DMS153 treated with DMSO at 0.1 percent for 48 hours (cell line): ENCODE results near the gene COL18A1.

Experiments used
- DNase-seq: peaks from one replicate; lab custom pipeline; 2025; ENCODE audit not compliant: unreplicated experiment; lab: John Stamatoyannopoulos, UW

COL18A1 gene

GRCh38 chr21:45504516-45505415, 99.8 kb downstream of the COL18A1 start:
- no peak for DNase-seq

GRCh38 chr21:45505416-45506021, 100.6 kb downstream of the COL18A1 start:
- DNase-seq, result no peak

- no peak for DNase-seq
Observed at GRCh38 chr21:45506241-45506817, 101.4 kb downstream of the COL18A1 start.

GRCh38 chr21:45506836-45507522, 102.0 kb downstream of the COL18A1 start:
- no peak for DNase-seq

- no peak for DNase-seq
Observed at GRCh38 chr21:45507523-45507875, 102.5 kb downstream of the COL18A1 start.

- DNase-seq, result no peak
Observed at GRCh38 chr21:45507888-45508508, 103.0 kb downstream of the COL18A1 start.

GRCh38 chr21:45508607-45509565, 103.9 kb downstream of the COL18A1 start:
- DNase-seq, result no peak

GRCh38 chr21:45509566-45510465, 104.9 kb downstream of the COL18A1 start:
- no peak for DNase-seq

- DNase-seq, result no peak
Observed at GRCh38 chr21:45510466-45510955, 105.5 kb downstream of the COL18A1 start.

- DNase-seq, result no peak
Observed at GRCh38 chr21:45511007-45511406, 106.0 kb downstream of the COL18A1 start.

GRCh38 chr21:45511661-45512431, 106.9 kb downstream of the COL18A1 start:
- DNase-seq, result no peak

GRCh38 chr21:45512626-45513002, 107.6 kb downstream of the COL18A1 start:
- no peak for DNase-seq

GRCh38 chr21:45513003-45513717, 108.2 kb downstream of the COL18A1 start:
- DNase-seq, result no peak

GRCh38 chr21:45513741-45514310, 108.9 kb downstream of the COL18A1 start:
- DNase-seq, result no peak

GRCh38 chr21:45514311-45515021, 109.5 kb downstream of the COL18A1 start:
- no peak for DNase-seq

- no peak for DNase-seq
Observed at GRCh38 chr21:45515241-45516061, 110.5 kb downstream of the COL18A1 start.
